Stimulated activated naive CD8-positive, alpha-beta T cell treated with anti-CD3 and anti-CD28 coated beads, Interleukin-15, Interleukin-2, amounts not matched to agents 100 ng/mL and 50 ng/mL, for 24 hours (primary cell): ENCODE measurements around the gene MTPN.

Experiments used
- H3K27ac Mint-ChIP-seq: one replicate; pipeline ENCODE4 v1.8.0; 2021; ENCODE audit warnings: mild to moderate bottlenecking, mixed read lengths
- H3K27me3 Mint-ChIP-seq: one replicate; pipeline ENCODE4 v1.8.0; 2021; ENCODE audit warnings: mixed read lengths
- H3K36me3 Mint-ChIP-seq: one replicate; pipeline ENCODE4 v1.8.0; 2021; ENCODE audit warnings: low read depth, mixed read lengths
- H3K4me1 Mint-ChIP-seq: one replicate; pipeline ENCODE4 v1.8.0; 2021; ENCODE audit warnings: low read depth, mixed read lengths
- H3K4me3 Mint-ChIP-seq: one replicate; pipeline ENCODE4 v1.8.0; 2021; ENCODE audit warnings: mild to moderate bottlenecking, mixed read lengths
- H3K9me3 Mint-ChIP-seq: one replicate; pipeline ENCODE4 v1.8.0; 2021; ENCODE audit warnings: mixed read lengths

MTPN gene

DNA sequence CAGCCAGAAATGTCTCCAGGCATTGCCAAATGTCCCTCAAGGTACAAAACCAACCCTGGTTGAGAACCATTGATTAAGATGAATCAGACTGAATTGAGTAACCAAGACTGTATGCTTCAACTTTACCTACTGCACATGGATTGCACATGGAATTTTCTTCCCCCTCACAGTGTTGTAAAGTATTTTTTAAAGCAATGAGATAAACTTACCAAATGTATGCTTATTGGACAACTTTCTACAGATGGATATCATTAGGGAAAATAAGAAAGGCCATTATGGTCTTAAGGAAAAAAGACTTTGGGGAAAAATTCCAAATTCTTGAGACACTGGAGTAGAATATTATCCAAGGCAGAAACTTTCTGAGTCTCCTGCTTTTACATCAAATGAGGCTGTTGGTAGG lies 20.9 kb upstream of the MTPN start:
- Mint-ChIP-seq H3K27me3 (no peaks in the 10 kb centered on the region), H3K4me3 (no peak overlapping the region), H3K36me3 (no peaks in the 10 kb centered on the region), H3K9me3 (peaks cover 3% of the 10 kb centered on the region), H3K27ac (no peak overlapping the region), H3K4me1 (peaks cover 16% of the 10 kb centered on the region)

DNA sequence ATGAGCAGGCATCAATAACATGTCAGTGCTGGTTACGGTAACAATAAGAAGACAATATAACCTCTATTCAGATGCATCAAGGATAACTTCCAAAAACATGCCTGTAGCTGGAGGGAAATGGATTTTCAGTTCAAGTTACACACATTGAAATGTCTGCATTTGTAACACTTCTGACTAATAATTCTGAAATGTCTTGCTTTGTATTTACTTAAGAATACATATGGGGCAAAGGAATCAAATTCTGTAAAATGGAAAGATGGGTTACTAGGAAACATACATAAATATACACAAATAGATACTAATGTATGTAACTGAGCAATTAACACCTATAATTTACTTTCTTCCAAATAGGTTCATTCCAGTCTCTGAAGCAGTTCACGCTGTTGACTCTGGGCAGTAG lies 18.6 kb upstream of the MTPN start:
- H3K9me3 Mint-ChIP-seq: peaks cover 3% of the 10 kb centered on the region
- H3K36me3 Mint-ChIP-seq: no peaks in the 10 kb centered on the region
- H3K4me3 Mint-ChIP-seq: no peak overlapping the region
- H3K4me1 Mint-ChIP-seq: peaks cover 22% of the 10 kb centered on the region
- H3K27ac Mint-ChIP-seq: no peak overlapping the region
- H3K27me3 Mint-ChIP-seq: no peaks in the 10 kb centered on the region

DNA sequence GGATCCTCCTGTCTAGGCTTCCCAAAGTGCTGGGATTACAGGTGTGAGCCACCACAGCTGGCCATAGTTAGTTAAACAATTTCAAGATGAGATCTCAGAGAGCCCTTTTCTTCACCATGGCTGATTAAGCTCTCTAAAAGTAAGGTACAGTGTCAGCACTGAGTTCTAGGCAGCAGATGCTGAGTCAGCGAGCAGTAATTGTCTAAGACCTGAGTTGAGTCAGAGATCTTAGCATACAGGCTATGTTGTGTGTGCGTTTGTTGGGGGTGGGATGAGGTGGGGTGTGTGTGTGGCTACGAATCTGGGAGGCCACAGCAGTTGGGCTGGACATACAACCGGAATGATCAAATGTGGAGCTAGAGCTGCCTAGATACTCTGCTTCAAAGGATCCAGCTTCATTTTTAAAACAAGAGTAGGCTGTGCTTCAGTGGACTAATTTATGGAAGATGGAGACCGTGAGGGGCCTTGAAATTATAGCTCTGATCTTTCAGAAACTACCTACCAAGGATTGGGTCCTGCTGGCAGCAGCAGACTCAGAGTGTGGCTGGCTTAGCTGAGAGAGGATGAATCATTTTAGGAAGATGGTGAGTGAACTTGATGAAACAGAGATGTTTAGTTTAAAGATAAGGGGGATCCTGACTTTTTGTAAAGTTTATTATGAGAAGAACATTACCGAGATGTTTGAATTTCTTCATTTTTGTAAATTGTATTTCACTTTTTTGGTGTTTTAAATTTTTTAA lies 17.5 kb upstream of the MTPN start:
- H3K36me3 Mint-ChIP-seq: no peaks in the 10 kb centered on the region
- no peak overlapping the region for H3K27ac Mint-ChIP-seq
- no peaks in the 10 kb centered on the region for H3K27me3 Mint-ChIP-seq
- peaks cover 26% of the 10 kb centered on the region for H3K4me1 Mint-ChIP-seq
- no peak overlapping the region for H3K4me3 Mint-ChIP-seq
- no peaks in the 10 kb centered on the region for H3K9me3 Mint-ChIP-seq

DNA sequence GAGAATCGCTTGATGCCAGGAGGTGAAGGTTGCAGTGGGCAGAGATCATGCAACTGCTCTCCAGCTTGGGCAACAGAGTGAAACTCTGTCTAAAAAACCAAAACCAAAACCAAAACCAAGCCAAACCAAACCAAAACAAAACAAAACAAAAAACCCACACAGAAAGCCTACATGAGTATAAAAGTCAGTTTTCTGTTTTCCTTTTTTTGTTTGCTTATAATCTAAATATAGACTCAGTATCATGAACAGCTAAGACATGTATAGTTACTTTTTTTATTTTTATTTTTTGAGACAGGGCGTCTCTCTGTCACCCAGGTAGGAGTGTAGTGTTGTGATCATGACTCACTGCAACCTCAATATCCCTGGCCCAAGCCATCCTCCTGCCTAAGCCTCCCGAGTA lies 16.8 kb upstream of the MTPN start:
- Mint-ChIP-seq H3K9me3 (no peaks in the 10 kb centered on the region), H3K27me3 (no peaks in the 10 kb centered on the region), H3K36me3 (no peaks in the 10 kb centered on the region), H3K4me1 (peaks cover 26% of the 10 kb centered on the region), H3K4me3 (no peak overlapping the region), H3K27ac (no peak overlapping the region)

DNA sequence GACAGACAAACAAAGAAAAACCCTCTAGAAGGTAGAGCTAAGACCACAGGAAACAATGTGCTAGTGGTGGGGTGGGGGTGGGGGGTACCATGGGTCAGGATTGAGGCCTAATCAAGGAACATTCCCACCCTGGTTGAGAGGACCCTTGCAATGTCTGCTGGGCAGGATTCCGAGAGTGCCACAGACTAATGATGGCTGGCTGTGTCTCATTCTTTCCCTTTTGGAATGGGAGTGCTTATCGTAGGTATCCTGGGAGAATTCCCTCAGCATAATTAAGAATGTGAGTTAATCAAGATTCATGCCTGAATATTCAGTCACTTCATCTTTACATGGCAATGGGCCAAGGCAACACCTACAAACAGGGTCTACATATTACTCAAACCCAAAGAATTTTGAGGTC lies 14.7 kb upstream of the MTPN start:
- Mint-ChIP-seq H3K9me3 (no peaks in the 10 kb centered on the region), H3K27me3 (no peaks in the 10 kb centered on the region), H3K27ac (no peak overlapping the region), H3K4me3 (no peak overlapping the region), H3K4me1 (peaks cover 26% of the 10 kb centered on the region), H3K36me3 (no peaks in the 10 kb centered on the region)

DNA sequence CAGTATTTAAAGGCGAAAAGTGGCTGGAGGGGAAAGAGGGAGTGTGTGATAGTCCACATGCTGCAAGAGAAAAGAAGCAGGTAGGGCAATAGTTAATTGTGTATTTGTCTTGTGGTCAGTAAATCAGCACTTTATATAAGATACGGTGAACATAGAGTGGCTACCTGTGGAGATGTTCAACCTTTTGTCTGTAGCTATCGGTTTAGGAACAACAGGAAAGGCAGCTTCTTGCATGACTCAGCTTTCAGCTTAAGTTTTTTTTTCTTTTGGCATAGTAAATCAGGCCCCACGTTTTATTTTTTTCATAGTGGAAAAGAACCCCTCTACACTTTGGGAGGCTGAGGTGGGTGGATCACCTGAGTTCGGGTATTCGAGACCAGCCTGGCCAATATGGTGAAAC lies 14.2 kb upstream of the MTPN start:
- H3K36me3 Mint-ChIP-seq: no peaks in the 10 kb centered on the region
- no peaks in the 10 kb centered on the region for H3K9me3 Mint-ChIP-seq
- H3K27me3 Mint-ChIP-seq: no peaks in the 10 kb centered on the region
- H3K4me3 Mint-ChIP-seq: no peak overlapping the region
- no peak overlapping the region for H3K27ac Mint-ChIP-seq
- H3K4me1 Mint-ChIP-seq: peaks cover 26% of the 10 kb centered on the region

DNA sequence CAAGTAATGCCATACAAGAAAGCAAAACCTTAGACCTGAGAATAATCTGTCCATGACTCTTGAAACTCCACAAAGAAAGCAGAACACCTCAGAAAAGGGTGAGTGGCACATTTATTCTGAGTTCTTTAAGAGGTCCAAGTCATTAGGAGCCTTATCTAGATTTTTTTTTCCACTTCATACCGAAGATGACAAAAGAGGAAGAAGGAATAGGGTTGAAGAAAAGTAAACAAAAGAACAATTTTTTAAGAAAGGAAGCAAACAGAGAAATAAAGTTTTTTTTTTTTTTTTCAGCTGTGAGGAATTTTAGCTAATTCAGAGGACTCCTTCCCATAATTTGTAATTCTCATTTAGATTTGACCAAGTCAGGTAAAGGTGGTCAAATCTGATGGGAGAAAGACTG lies 13.1 kb upstream of the MTPN start:
- peaks cover 26% of the 10 kb centered on the region for H3K4me1 Mint-ChIP-seq
- H3K9me3 Mint-ChIP-seq: no peaks in the 10 kb centered on the region
- H3K36me3 Mint-ChIP-seq: no peaks in the 10 kb centered on the region
- H3K27me3 Mint-ChIP-seq: no peaks in the 10 kb centered on the region
- H3K4me3 Mint-ChIP-seq: no peak overlapping the region
- no peak overlapping the region for H3K27ac Mint-ChIP-seq

DNA sequence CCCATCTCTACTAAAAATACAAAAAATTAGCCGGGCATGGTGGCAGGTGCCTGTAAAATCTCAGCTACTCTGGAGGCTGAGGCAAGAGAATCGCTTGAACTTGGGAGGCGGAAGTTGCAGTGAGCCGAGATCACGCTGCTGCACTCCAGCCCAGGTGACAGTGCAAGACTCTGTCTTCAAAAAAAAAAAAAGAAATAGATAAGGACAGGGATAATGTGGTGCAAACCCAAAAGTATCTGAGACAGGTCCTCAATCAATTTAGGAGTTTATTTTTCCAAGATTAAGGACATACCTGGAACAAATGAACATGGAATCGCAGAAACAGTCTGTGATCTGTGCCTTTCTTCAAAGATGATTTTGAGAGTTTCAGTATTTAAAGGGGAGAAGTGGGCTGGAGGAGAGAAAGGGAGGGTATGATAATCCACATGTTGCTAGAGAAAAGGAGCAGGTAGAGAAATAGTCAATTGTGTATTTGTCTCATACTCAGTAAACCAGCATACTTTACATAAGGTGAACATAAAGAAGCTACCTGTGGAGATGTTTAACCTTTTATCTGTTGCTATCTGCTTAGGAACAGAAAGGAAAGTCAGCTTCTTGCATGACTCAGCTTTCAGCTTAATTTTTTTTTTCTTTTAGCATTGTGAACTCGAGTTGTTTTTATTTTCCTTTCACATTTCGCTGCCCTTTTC lies 4.9 kb upstream of the MTPN start:
- H3K27ac Mint-ChIP-seq: peak overlapping the region; percentile 91
- H3K4me1 Mint-ChIP-seq: peaks cover 52% of the 10 kb centered on the region

DNA sequence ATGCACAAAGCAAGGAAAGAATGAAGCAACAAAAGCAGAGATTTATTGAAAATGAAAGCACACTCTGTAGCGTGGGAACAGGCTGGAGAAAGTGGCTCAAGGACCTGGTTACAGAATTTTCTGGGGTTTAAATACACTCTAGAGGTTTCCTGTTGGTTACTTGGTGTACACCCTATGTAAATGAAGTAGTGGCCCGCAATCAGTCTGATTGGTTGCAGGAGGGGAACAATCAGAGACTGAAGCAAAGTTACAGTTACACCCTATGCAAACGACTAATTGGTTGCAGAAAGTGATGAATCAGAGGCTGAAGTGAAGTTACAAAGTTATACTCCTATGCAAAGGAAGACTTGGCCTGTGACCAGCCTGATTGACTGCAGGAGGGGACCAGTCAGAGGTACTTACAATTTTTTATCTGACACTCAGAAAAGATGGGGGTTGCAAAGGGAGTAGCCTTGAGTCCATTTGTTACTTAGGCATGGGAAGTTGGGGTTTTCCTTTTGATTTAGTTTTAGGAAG lies 3.6 kb upstream of the MTPN start:
- H3K9me3 Mint-ChIP-seq: no peaks in the 10 kb centered on the region
- peak overlapping the region; percentile 91 for H3K27ac Mint-ChIP-seq
- H3K36me3 Mint-ChIP-seq: no peaks in the 10 kb centered on the region
- H3K4me1 Mint-ChIP-seq: peaks cover 61% of the 10 kb centered on the region
- H3K27me3 Mint-ChIP-seq: no peaks in the 10 kb centered on the region
- H3K4me3 Mint-ChIP-seq: peak overlapping the region; percentile 70

More for the DNA sequence above, 4.9 kb upstream of the MTPN start:
- no peaks in the 10 kb centered on the region for H3K9me3 Mint-ChIP-seq
- peak overlapping the region; percentile 70 for H3K4me3 Mint-ChIP-seq
- H3K36me3 Mint-ChIP-seq: no peaks in the 10 kb centered on the region
- H3K27me3 Mint-ChIP-seq: no peaks in the 10 kb centered on the region

DNA sequence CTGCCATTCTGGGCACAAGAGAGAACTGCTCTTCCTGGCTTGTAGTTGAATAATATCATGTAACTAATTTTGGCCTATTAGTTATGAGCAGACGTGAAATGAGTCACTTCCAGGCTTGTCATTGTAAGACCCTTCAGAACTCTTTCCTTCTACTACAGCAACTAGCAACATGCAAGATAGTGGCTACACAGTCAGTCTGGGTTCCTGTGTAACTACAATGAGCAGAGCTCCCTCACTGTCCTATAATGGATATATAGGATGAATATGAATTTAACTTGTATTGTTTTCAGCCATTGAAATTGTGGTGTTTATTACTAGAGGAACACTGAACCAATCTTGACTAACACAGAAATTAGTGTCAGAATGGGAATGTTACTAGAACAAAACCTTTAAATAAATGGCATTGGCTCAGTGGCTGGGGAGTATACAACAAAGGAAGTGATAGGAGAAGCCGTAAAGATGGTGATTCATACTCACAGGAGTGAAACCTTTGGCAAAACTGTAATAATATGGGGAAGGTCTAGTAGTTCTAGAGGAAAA lies 2.9 kb upstream of the MTPN start:
- Mint-ChIP-seq H3K27ac (peak overlapping the region; percentile 91), H3K9me3 (no peaks in the 10 kb centered on the region), H3K27me3 (no peaks in the 10 kb centered on the region), H3K4me3 (peak overlapping the region; percentile 70), H3K36me3 (no peaks in the 10 kb centered on the region), H3K4me1 (peaks cover 68% of the 10 kb centered on the region)

DNA sequence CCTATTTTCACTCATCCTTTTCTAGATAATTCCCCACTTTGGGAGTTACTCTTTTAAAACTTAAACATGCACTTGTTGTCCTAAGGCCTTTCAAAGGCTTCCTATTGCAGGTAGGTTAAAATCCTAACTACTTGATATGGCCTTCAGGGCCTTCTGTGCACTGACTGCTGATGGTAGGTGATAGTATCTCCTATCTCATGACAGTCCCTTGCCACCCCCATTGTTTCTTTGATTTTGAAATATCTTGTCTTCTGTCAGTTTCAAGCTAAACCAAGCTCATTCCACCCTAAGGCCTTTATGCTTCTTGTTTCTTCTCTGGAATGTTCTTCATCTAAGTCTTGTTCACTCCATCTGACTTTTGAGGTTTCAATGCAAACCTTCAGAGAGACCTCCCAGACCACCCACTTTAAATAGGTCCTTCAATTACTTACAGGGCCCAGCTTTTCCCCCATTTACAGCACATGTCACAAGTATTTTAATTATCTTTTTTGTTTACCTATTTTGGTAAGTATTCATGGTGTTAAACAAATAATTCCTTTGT lies 2.4 kb upstream of the MTPN start:
- peak overlapping the region; percentile 91 for H3K27ac Mint-ChIP-seq
- peaks cover 2% of the 10 kb centered on the region for H3K36me3 Mint-ChIP-seq
- H3K27me3 Mint-ChIP-seq: no peaks in the 10 kb centered on the region
- peak overlapping the region; percentile 70 for H3K4me3 Mint-ChIP-seq
- peaks cover 73% of the 10 kb centered on the region for H3K4me1 Mint-ChIP-seq
- no peaks in the 10 kb centered on the region for H3K9me3 Mint-ChIP-seq

DNA sequence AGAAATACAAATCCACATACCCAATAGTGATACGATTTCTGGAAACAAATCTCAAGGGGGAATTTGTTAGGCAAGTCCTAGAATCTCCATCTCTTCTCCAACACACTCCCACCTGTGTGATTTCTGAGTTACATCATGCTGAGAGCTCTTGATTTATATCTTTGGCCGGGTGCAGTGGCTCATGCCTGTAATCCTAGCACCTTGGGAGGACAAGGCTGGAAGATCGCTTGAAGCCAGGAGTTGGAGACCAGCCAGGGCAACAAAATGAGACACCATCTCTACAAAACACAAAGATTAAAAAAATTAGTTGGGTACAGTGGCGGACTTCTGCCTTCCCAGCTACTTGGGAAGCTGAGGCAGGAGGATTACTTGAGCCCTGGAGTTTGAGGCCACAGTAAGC lies 1.5 kb upstream of the MTPN start:
- Mint-ChIP-seq H3K9me3 (no peaks in the 10 kb centered on the region), H3K4me3 (no peak overlapping the region), H3K27ac (no peak overlapping the region), H3K4me1 (peaks cover 82% of the 10 kb centered on the region), H3K36me3 (peaks cover 7% of the 10 kb centered on the region), H3K27me3 (no peaks in the 10 kb centered on the region)

DNA sequence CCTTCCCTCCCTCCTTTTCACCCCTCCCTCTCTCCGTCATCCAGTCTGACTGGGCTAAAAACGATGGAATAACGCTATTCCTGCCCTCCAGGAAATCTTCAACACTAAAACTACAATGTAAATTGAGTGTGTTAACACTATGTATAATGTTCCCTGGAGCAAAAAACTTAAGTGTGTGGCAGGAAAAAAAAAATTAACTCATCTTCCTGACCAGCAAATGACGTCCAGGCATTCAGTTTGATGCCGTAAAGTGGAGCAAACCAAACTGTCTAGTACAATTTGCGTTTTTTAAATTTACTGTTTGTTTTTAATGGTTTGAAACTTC lies 545 bp upstream of the MTPN start:
- Mint-ChIP-seq H3K27me3 (no peaks in the 10 kb centered on the region), H3K27ac (peak overlapping the region; percentile 98), H3K36me3 (peaks cover 9% of the 10 kb centered on the region), H3K4me3 (peak overlapping the region; percentile 98), H3K9me3 (no peaks in the 10 kb centered on the region), H3K4me1 (peaks cover 85% of the 10 kb centered on the region)

DNA sequence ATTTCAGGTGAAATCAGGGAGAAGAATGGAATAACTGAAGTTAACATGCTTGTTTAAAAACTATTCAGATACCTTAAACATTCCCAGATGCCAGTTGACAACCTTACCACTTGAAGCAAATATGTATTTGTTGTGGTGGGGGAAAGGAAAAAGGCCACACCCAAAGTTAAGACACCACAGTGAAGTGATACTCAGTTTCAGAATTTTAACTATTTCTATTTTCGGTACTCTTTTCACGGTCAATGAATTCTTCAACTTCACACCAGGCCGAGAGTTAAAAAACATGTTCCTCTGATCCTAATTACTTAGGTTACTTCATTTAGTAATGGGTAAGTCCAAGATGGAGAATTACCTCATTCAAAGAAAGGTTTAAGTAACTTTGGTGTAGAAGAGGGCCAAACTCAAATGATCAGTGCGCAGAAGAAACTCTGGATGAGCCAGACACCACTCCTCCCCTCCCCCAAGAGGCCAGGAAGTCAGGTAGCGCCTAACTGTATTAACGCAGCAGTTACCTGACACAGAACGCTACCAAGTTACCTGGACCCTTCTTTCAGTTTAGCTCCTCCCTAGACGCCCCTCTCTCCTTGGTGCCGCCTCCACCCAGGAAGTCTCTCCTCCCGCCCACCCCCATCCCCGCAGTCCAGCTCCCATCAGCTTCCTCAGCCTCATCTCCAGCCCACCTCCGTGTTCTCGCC lies 700 bp downstream of the MTPN start:
- Mint-ChIP-seq H3K9me3 (no peaks in the 10 kb centered on the region), H3K4me3 (peak overlapping the region; percentile 98), H3K4me1 (peaks cover 85% of the 10 kb centered on the region), H3K27me3 (no peaks in the 10 kb centered on the region), H3K27ac (peak overlapping the region; percentile 98), H3K36me3 (peaks cover 19% of the 10 kb centered on the region)

DNA sequence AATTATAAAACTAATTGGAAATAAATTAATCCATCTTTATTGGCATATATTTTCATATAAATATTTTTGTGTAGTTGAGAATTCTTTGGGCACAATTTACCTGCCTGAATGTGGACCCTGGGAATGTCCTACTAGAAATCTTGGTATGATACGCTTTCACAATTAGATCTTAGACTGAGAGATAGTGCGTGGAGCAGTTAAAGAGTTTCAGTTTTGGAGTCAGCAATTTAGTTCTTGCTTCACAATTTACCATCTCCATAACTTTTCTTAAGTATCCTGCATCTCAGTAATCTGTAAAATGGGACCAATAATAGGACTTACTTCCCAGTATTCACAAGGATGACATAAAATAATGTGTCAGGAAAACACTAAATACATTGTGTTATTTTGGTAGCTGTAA lies 2.0 kb downstream of the MTPN start:
- no peak overlapping the region for H3K27ac Mint-ChIP-seq
- H3K27me3 Mint-ChIP-seq: no peaks in the 10 kb centered on the region
- H3K4me3 Mint-ChIP-seq: peak overlapping the region; percentile 98
- peaks cover 80% of the 10 kb centered on the region for H3K4me1 Mint-ChIP-seq
- peaks cover 25% of the 10 kb centered on the region for H3K36me3 Mint-ChIP-seq
- H3K9me3 Mint-ChIP-seq: no peaks in the 10 kb centered on the region
